GM23338 (cell line): ENCODE measurements around the gene ARF1. TPM values are rescaled to one million over a fixed set of nuclear protein-coding genes. Genes with fewer than 3 reads are reported as not detected.

Source experiments
- ATAC-seq: fragments of 200-7000 bp; cut with Tn5 transposase; 3 replicates; pipeline ENCODE4 v1.9.1; 2020
- DNase-seq: peaks from one replicate; pipeline ENCODE4 v3.0.0-alpha.2; 2015; ENCODE audit warnings: low spot score
- H2AFZ ChIP-seq: fragments of 200-600 bp; sonication (generic); 2 replicates; pipeline ENCODE4 v1.8.0; 2016; ENCODE audit warnings: antibody characterized with exemption, mild to moderate bottlenecking, moderate library complexity
- H3F3A ChIP-seq: fragments of 200-600 bp; sonication (generic); replicated peaks from 2 replicates; pipeline ENCODE4 v1.8.0; 2017; ENCODE audit warnings: antibody characterized with exemption, mixed run types, low read depth
- H3K27ac ChIP-seq: fragments of 200-600 bp; sonication (generic); 2 replicates; pipeline ENCODE4 v1.6.1; 2016; ENCODE audit warnings: low read depth
- H3K27me3 ChIP-seq: fragments of 200-600 bp; sonication (generic); 2 replicates; pipeline ENCODE4 v1.8.0; 2016; ENCODE audit warnings: mild to moderate bottlenecking, mixed run types, moderate library complexity; ENCODE audit not compliant: insufficient read depth
- H3K36me3 ChIP-seq: fragments of 200-600 bp; sonication (generic); 2 replicates; pipeline ENCODE4 v1.8.0; 2016; ENCODE audit warnings: mild to moderate bottlenecking; ENCODE audit not compliant: insufficient read depth
- H3K4me1 ChIP-seq: fragments of 200-600 bp; sonication (generic); 2 replicates; pipeline ENCODE4 v1.8.0; 2016; ENCODE audit warnings: mild to moderate bottlenecking, moderate library complexity; ENCODE audit not compliant: insufficient read depth
- H3K4me2 ChIP-seq: fragments of 200-600 bp; sonication (generic); 2 replicates; pipeline ENCODE4 v1.7.1; 2017; ENCODE audit warnings: mixed run types
- H3K4me3 ChIP-seq: fragments of 200-600 bp; sonication (generic); 2 replicates; pipeline ENCODE4 v1.6.1; 2016; ENCODE audit warnings: mixed run types
- H3K79me2 ChIP-seq: fragments of 200-600 bp; sonication (generic); replicated peaks from 2 replicates; pipeline ENCODE4 v1.8.0; 2017; ENCODE audit warnings: mild to moderate bottlenecking; ENCODE audit not compliant: insufficient read depth
- H3K9me2 ChIP-seq: fragments of 200-600 bp; sonication (generic); 2 replicates; pipeline ENCODE4 v1.8.0; 2017; ENCODE audit not compliant: insufficient read depth
- H4K20me1 ChIP-seq: fragments of 200-600 bp; sonication (generic); replicated peaks from 2 replicates; pipeline ENCODE4 v1.8.0; 2017; ENCODE audit warnings: mild to moderate bottlenecking; ENCODE audit not compliant: insufficient read depth
- H3K27ac Mint-ChIP-seq: 2 replicates; pipeline ENCODE4 v1.8.0; 2020; ENCODE audit warnings: inconsistent platforms, mild to moderate bottlenecking, moderate library complexity, mixed read lengths
- H3K27me3 Mint-ChIP-seq: 3 replicates; pipeline ENCODE4 v1.8.0; 2022; ENCODE audit warnings: low read depth, mild to moderate bottlenecking, moderate library complexity, mixed read lengths, inconsistent platforms; ENCODE audit not compliant: insufficient read depth, poor library complexity
- H3K36me3 Mint-ChIP-seq: 3 replicates; pipeline ENCODE4 v1.8.0; 2021; ENCODE audit warnings: low read depth, mild to moderate bottlenecking, inconsistent platforms, moderate library complexity, mixed read lengths
- H3K4me1 Mint-ChIP-seq: 3 replicates; pipeline ENCODE4 v1.8.0; 2020; ENCODE audit warnings: mild to moderate bottlenecking, inconsistent platforms, mixed read lengths
- H3K4me3 Mint-ChIP-seq: 3 replicates; pipeline ENCODE4 v1.8.0; 2021; ENCODE audit warnings: moderate library complexity, mild to moderate bottlenecking, inconsistent platforms, mixed read lengths
- H3K9me3 Mint-ChIP-seq: 3 replicates; pipeline ENCODE4 v1.8.0; 2020; ENCODE audit warnings: moderate library complexity, mild to moderate bottlenecking, inconsistent platforms, mixed read lengths
- CREB1 ChIP-seq: fragments of 250-450 bp; sonication (Bioruptor Pico); IDR thresholded peaks from 2 replicates; pipeline ENCODE4 v1.5.0; 2020; ENCODE audit warnings: low read depth, mild to moderate bottlenecking, moderate library complexity
- ETS1 ChIP-seq: IDR thresholded peaks from 2 replicates; pipeline ENCODE4 v1.6.1; 2016; ENCODE audit warnings: antibody characterized with exemption
- EZH2 ChIP-seq: fragments of 200-600 bp; sonication (generic); IDR thresholded peaks from one replicate; pipeline ENCODE4 v1.8.0; 2017; ENCODE audit warnings: antibody characterized with exemption, mild to moderate bottlenecking, low read depth; ENCODE audit not compliant: unreplicated experiment
- ZNF331 ChIP-seq: fragments of 250-450 bp; sonication (Bioruptor Pico); IDR thresholded peaks from 2 replicates; pipeline ENCODE4 v1.5.0; 2020; ENCODE audit warnings: low read depth, mild to moderate bottlenecking, moderate library complexity
- polyA plus RNA-seq: library from polyadenylated mRNA; unstranded; fragments of >200 nt; fragmentation: Nextera tagmentation; extraction: Ambion mirVana; gene quantifications from 2 replicates; pipeline ENCODE4 v1.2.1, GENCODE V29; 2016
- total RNA-seq: library from RNA; depleted of rRNA; stranded (reverse); fragments of >200 nt; shearing (Covaris generic); gene quantifications from 2 replicates; pipeline ENCODE4 v1.2.3, GENCODE V29; 2014

The ARF1 gene
- total and polyA plus RNA-seq, 2 experiments from 2014 or later = 210 to 306 TPM

- H3K4me1 Mint-ChIP-seq = peaks cover 4% of the 10 kb centered on the region; the same call in 1 of the 3 replicates
These were observed 31.8 kb upstream of the ARF1 start for GRCh38 chr1:228050571-228051231.

GRCh38 chr1:228058172-228058948 lies 24.1 kb upstream of the ARF1 start:
- peaks cover 72% of the 10 kb centered on the region for H3K27me3 Mint-ChIP-seq
- no peaks in the 10 kb centered on the region for H4K20me1 ChIP-seq
- DNase-seq = no peak

More at GRCh38 chr1:228050571-228051231, 31.8 kb upstream of the ARF1 start:
- Histone ChIP-seq H2AFZ (no peak overlapping the region), H3K27ac (no peak overlapping the region), H3K4me3 (no peak overlapping the region), H4K20me1 (no peaks in the 10 kb centered on the region), H3K4me2 (no peak overlapping the region), H3K27me3 (peaks cover 49% of the 10 kb centered on the region), H3K4me1 (no peaks in the 10 kb centered on the region), H3F3A (no peaks in the 10 kb centered on the region), H3K9me2 (no peaks in the 10 kb centered on the region), H3K36me3 (no peaks in the 10 kb centered on the region), H3K79me2 (no peaks in the 10 kb centered on the region)
- H3K27me3 Mint-ChIP-seq = peaks cover 39% of the 10 kb centered on the region
- H3K4me3 Mint-ChIP-seq = no peak overlapping the region
- no peak for TF ChIP-seq EZH2
- no peak overlapping the region for H3K27ac Mint-ChIP-seq
- no peak for DNase-seq
- H3K36me3 Mint-ChIP-seq = no peaks in the 10 kb centered on the region
- no peak for ATAC-seq
- no peaks in the 10 kb centered on the region for H3K9me3 Mint-ChIP-seq

GRCh38 chr1:228058949-228059633 lies 23.4 kb upstream of the ARF1 start:
- DNase-seq (peak; percentile 42), ATAC-seq (no peak; the same call in 2 of the 3 replicates)
- TF ChIP-seq EZH2 (peak; percentile 53), ETS1 (no peak), CREB1 (CRISPR knock-in tag) (peak; percentile 33; the same call in 1 of the 2 replicates)

More at GRCh38 chr1:228058172-228058948, 24.1 kb upstream of the ARF1 start:
- H3K4me3 Mint-ChIP-seq = peak overlapping the region; percentile 70; the same call in 2 of the 3 replicates
- no peak for ATAC-seq
- Histone ChIP-seq H3K4me1 (peaks cover 5% of the 10 kb centered on the region; the same call in 1 of the 2 replicates), H3K9me2 (no peaks in the 10 kb centered on the region), H3K27me3 (peaks cover 89% of the 10 kb centered on the region), H3K4me3 (peak overlapping the region; percentile 90), H3K27ac (no peak overlapping the region), H2AFZ (peak overlapping the region; percentile 90; the same call in 1 of the 2 replicates), H3K4me2 (peak overlapping the region; percentile 75), H3K79me2 (no peaks in the 10 kb centered on the region), H3K36me3 (no peaks in the 10 kb centered on the region), H3F3A (no peaks in the 10 kb centered on the region)
- H3K36me3 Mint-ChIP-seq = peaks cover 4% of the 10 kb centered on the region; the same call in 1 of the 3 replicates
- no peaks in the 10 kb centered on the region; the same call in 2 of the 3 replicates for H3K9me3 Mint-ChIP-seq
- TF ChIP-seq ZNF331 (CRISPR knock-in tag) (no peak), EZH2 (peak; percentile 9)
- H3K4me1 Mint-ChIP-seq = peaks cover 5% of the 10 kb centered on the region
- no peak overlapping the region for H3K27ac Mint-ChIP-seq

More at GRCh38 chr1:228058949-228059633, 23.4 kb upstream of the ARF1 start:
- Mint-ChIP-seq H3K9me3 (no peaks in the 10 kb centered on the region; the same call in 2 of the 3 replicates), H3K27me3 (peaks cover 74% of the 10 kb centered on the region), H3K27ac (no peak overlapping the region), H3K36me3 (peaks cover 4% of the 10 kb centered on the region; the same call in 1 of the 3 replicates), H3K4me3 (peak overlapping the region; percentile 70), H3K4me1 (peaks cover 5% of the 10 kb centered on the region)
- Histone ChIP-seq H3F3A (no peaks in the 10 kb centered on the region), H2AFZ (peak overlapping the region; percentile 90; the same call in 1 of the 2 replicates), H3K4me3 (peak overlapping the region; percentile 90), H3K4me2 (peak overlapping the region; percentile 75), H3K9me2 (no peaks in the 10 kb centered on the region), H3K36me3 (no peaks in the 10 kb centered on the region), H3K79me2 (no peaks in the 10 kb centered on the region), H4K20me1 (no peaks in the 10 kb centered on the region), H3K27ac (no peak overlapping the region), H3K4me1 (peaks cover 5% of the 10 kb centered on the region; the same call in 1 of the 2 replicates), H3K27me3 (peaks cover 89% of the 10 kb centered on the region)
